Endothelial cell (in vitro differentiated cells): ENCODE data around the gene LSAMP. TPM values are rescaled to one million over a fixed set of nuclear protein-coding genes. Genes with fewer than 3 reads are reported as not detected.

Source experiments
- DNase-seq: peaks from one replicate; pipeline ENCODE4 v3.0.0; 2021; ENCODE audit warnings: low spot score
- H3K27ac Mint-ChIP-seq: one replicate; pipeline ENCODE4 v1.8.0; 2021; ENCODE audit warnings: mixed read lengths, inconsistent platforms; ENCODE audit not compliant: unreplicated experiment
- H3K27me3 Mint-ChIP-seq: one replicate; pipeline ENCODE4 v1.8.0; 2021; ENCODE audit warnings: mild to moderate bottlenecking, moderate library complexity, mixed read lengths, inconsistent platforms; ENCODE audit not compliant: unreplicated experiment
- H3K36me3 Mint-ChIP-seq: one replicate; pipeline ENCODE4 v1.8.0; 2021; ENCODE audit warnings: mild to moderate bottlenecking, low read depth, mixed read lengths, inconsistent platforms; ENCODE audit not compliant: unreplicated experiment
- H3K4me1 Mint-ChIP-seq: one replicate; pipeline ENCODE4 v1.8.0; 2021; ENCODE audit warnings: mild to moderate bottlenecking, mixed read lengths, inconsistent platforms; ENCODE audit not compliant: unreplicated experiment
- H3K4me3 Mint-ChIP-seq: one replicate; pipeline ENCODE4 v1.8.0; 2021; ENCODE audit warnings: mild to moderate bottlenecking, mixed read lengths, inconsistent platforms; ENCODE audit not compliant: unreplicated experiment
- H3K9me3 Mint-ChIP-seq: one replicate; pipeline ENCODE4 v1.8.0; 2021; ENCODE audit warnings: mixed read lengths, inconsistent platforms; ENCODE audit not compliant: unreplicated experiment
- CTCF ChIP-seq: fragments of 200-600 bp; sonication (generic); IDR thresholded peaks from one replicate; pipeline ENCODE4 v1.5.0; 2021; ENCODE audit warnings: antibody characterized with exemption; ENCODE audit not compliant: unreplicated experiment
- long read RNA-seq: library from polyadenylated mRNA; unstranded; transcript quantifications from one replicate; pipeline ENCODE4 v2.0.0, GENCODE V29; 2020; ENCODE audit not compliant: unreplicated experiment
- total RNA-seq: library from RNA; stranded (reverse); fragmentation: NEBNext Ultra II Directional; extraction: Animal tissue kit (Norgen Biotek cat#: 25700); gene quantifications from one replicate; pipeline ENCODE4 v1.2.1, GENCODE V29; 2021; ENCODE audit not compliant: unreplicated experiment

The LSAMP gene
- 6.1 TPM for total RNA-seq
- long read RNA-seq, partial matches to known transcripts, result 0 of 1 reads
- long read RNA-seq, other reads (novel, unspliced or antisense), result 1 of 1 reads

GRCh38 chr3:116445311-116445841 is at the start of gene LSAMP:
Gene LSAMP (minus strand): TSS chr3:116445487.
- Mint-ChIP-seq H3K36me3 (no peaks in the 10 kb centered on the region), H3K9me3 (no peaks in the 10 kb centered on the region), H3K27me3 (peaks cover 10% of the 10 kb centered on the region), H3K4me3 (peak within 1 kb of the TSS; percentile 87), H3K4me1 (peaks cover 9% of the 10 kb centered on the region), H3K27ac (no peak within 1 kb of the TSS)
- peak; percentile 47 for DNase-seq
- no peak for TF ChIP-seq CTCF

- DNase-seq, result no peak
- TF ChIP-seq CTCF, result no peak
- Mint-ChIP-seq H3K4me1 (no peaks in the 10 kb centered on the region), H3K4me3 (no peak overlapping the region), H3K27me3 (no peaks in the 10 kb centered on the region), H3K9me3 (no peaks in the 10 kb centered on the region), H3K27ac (no peak overlapping the region), H3K36me3 (no peaks in the 10 kb centered on the region)
Measured at GRCh38 chr3:116492379-116492778, 47.1 kb upstream of the LSAMP start.

- no peak for DNase-seq
- H3K9me3 Mint-ChIP-seq, result peaks cover 5% of the 10 kb centered on the region
- no peaks in the 10 kb centered on the region for H3K4me1 Mint-ChIP-seq
- TF ChIP-seq CTCF, result no peak
- peaks cover 3% of the 10 kb centered on the region for H3K27me3 Mint-ChIP-seq
- peaks cover 5% of the 10 kb centered on the region for H3K36me3 Mint-ChIP-seq
- no peak overlapping the region for H3K27ac Mint-ChIP-seq
- H3K4me3 Mint-ChIP-seq, result no peak overlapping the region
Measured at GRCh38 chr3:116483135-116483534, 37.8 kb upstream of the LSAMP start.

GRCh38 chr3:116476691-116477090 is 31.4 kb upstream of the LSAMP start:
- TF ChIP-seq CTCF, result no peak
- no peak overlapping the region for H3K27ac Mint-ChIP-seq
- H3K36me3 Mint-ChIP-seq, result peaks cover 5% of the 10 kb centered on the region
- peaks cover 5% of the 10 kb centered on the region for H3K9me3 Mint-ChIP-seq
- peaks cover 13% of the 10 kb centered on the region for H3K4me1 Mint-ChIP-seq
- H3K4me3 Mint-ChIP-seq, result no peak overlapping the region
- H3K27me3 Mint-ChIP-seq, result no peaks in the 10 kb centered on the region
- DNase-seq, result no peak

- no peak overlapping the region for H3K27ac Mint-ChIP-seq
- no peak overlapping the region for H3K4me3 Mint-ChIP-seq
- peaks cover 4% of the 10 kb centered on the region for H3K9me3 Mint-ChIP-seq
Measured at GRCh38 chr3:116474801-116475200, 29.5 kb upstream of the LSAMP start.

More at GRCh38 chr3:116474801-116475200, 29.5 kb upstream of the LSAMP start:
- no peak for DNase-seq
- peaks cover 13% of the 10 kb centered on the region for H3K4me1 Mint-ChIP-seq
- H3K27me3 Mint-ChIP-seq, result no peaks in the 10 kb centered on the region
- TF ChIP-seq CTCF, result no peak
- peaks cover 3% of the 10 kb centered on the region for H3K36me3 Mint-ChIP-seq
